Neural cell (in vitro differentiated cells): ENCODE data around the gene TMEM220. TPM values are rescaled to one million over a fixed set of nuclear protein-coding genes. Genes with fewer than 3 reads are reported as not detected.

ENCODE experiments used
- H2AFZ ChIP-seq: fragments of 200-600, 300-800 bp; sonication (generic), shearing (Covaris generic); 2 replicates; pipeline ENCODE4 v1.6.0; 2014; ENCODE audit warnings: low read depth, mild to moderate bottlenecking, antibody characterized with exemption, low read length, moderate library complexity
- H3F3A ChIP-seq: fragments of 200-600 bp; shearing (Covaris generic); 2 replicates; pipeline ENCODE4 v1.6.1; 2016; ENCODE audit warnings: mild to moderate bottlenecking, moderate library complexity, mixed read lengths, antibody characterized with exemption, low read length; ENCODE audit not compliant: insufficient read depth, poor library complexity, severe bottlenecking
- H3K27ac ChIP-seq: fragments of 200-600, 300-800 bp; sonication (generic), shearing (Covaris generic); 2 replicates; pipeline ENCODE4 v1.5.1; 2014; ENCODE audit warnings: mild to moderate bottlenecking, low read length, moderate library complexity
- H3K27me3 ChIP-seq: fragments of 300-800, 200-600 bp; sonication (generic), shearing (Covaris generic); 2 replicates; pipeline ENCODE4 v1.6.0; 2014; ENCODE audit warnings: mild to moderate bottlenecking, low read depth, low read length, moderate library complexity; ENCODE audit not compliant: insufficient read depth
- H3K36me3 ChIP-seq: fragments of 300-800, 200-600 bp; sonication (generic), shearing (Covaris generic); 2 replicates; pipeline ENCODE4 v1.5.1; 2014; ENCODE audit warnings: mild to moderate bottlenecking, antibody characterized with exemption, low read length, moderate library complexity; ENCODE audit not compliant: insufficient read depth
- H3K4me2 ChIP-seq: fragments of 300-800, 200-600 bp; sonication (generic), shearing (Covaris generic); 2 replicates; pipeline ENCODE4 v1.6.0; 2014; ENCODE audit warnings: mild to moderate bottlenecking, low read length
- H3K4me3 ChIP-seq: fragments of 300-800, 200-600 bp; sonication (generic), shearing (Covaris generic); 2 replicates; pipeline ENCODE4 v1.5.1; 2014; ENCODE audit warnings: mild to moderate bottlenecking, low read length, moderate library complexity
- H3K79me2 ChIP-seq: fragments of 200-600 bp; shearing (Covaris generic); replicated peaks from 2 replicates; pipeline ENCODE4 v1.6.0; 2014; ENCODE audit warnings: mild to moderate bottlenecking, low read length, moderate library complexity; ENCODE audit not compliant: insufficient read depth
- H3K9ac ChIP-seq: fragments of 300-800, 200-600 bp; sonication (generic), shearing (Covaris generic); 2 replicates; pipeline ENCODE4 v1.6.1; 2016; ENCODE audit warnings: mild to moderate bottlenecking, low read length, mixed read lengths
- H3K9me2 ChIP-seq: fragments of 200-600 bp; shearing (Covaris generic); 2 replicates; pipeline ENCODE4 v1.6.1; 2016; ENCODE audit warnings: mild to moderate bottlenecking, low read length, mixed read lengths; ENCODE audit not compliant: insufficient read depth
- H3K9me3 ChIP-seq: fragments of 200-600, 300-800 bp; sonication (generic), shearing (Covaris generic); 2 replicates; pipeline ENCODE4 v1.6.1; 2016; ENCODE audit warnings: mild to moderate bottlenecking, mixed run types, low read length, moderate library complexity, mixed read lengths
- H4K20me1 ChIP-seq: fragments of 200-600 bp; shearing (Covaris generic); 2 replicates; pipeline ENCODE4 v1.6.1; 2016; ENCODE audit warnings: mild to moderate bottlenecking, mixed run types; ENCODE audit not compliant: insufficient read depth
- CTCF ChIP-seq: fragments of 450-650 bp; IDR thresholded peaks from 2 replicates; pipeline ENCODE4 v1.5.1; 2014; ENCODE audit warnings: antibody characterized with exemption, mild to moderate bottlenecking, moderate library complexity; ENCODE audit not compliant: poor library complexity, severe bottlenecking
- EP300 ChIP-seq: fragments of 450-650 bp; conservative IDR thresholded peaks from 2 replicates; pipeline ENCODE4 v1.6.1; 2014; ENCODE audit warnings: antibody characterized with exemption, mild to moderate bottlenecking, moderate library complexity; ENCODE audit not compliant: poor library complexity, severe bottlenecking
- EZH2 ChIP-seq: fragments of 200-600, 300-800 bp; shearing (Covaris generic), sonication (generic); IDR thresholded peaks from 2 replicates; pipeline ENCODE4 v1.6.1; 2014; ENCODE audit warnings: antibody characterized with exemption, low read length, borderline replicate concordance, mild to moderate bottlenecking; ENCODE audit not compliant: insufficient read depth, poor library complexity, severe bottlenecking
- MXI1 ChIP-seq: fragments of 450-650 bp; conservative IDR thresholded peaks from 2 replicates; pipeline ENCODE4 v1.6.1; 2014; ENCODE audit warnings: antibody characterized with exemption, mild to moderate bottlenecking; ENCODE audit not compliant: poor library complexity, severe bottlenecking
- POLR2AphosphoS5 ChIP-seq: IDR thresholded peaks from 2 replicates; pipeline ENCODE4 v1.6.1; 2012
- RAD21 ChIP-seq: fragments of 450-650 bp; conservative IDR thresholded peaks from 2 replicates; pipeline ENCODE4 v1.6.1; 2014; ENCODE audit warnings: antibody characterized with exemption, mild to moderate bottlenecking, moderate library complexity
- REST ChIP-seq: IDR thresholded peaks from 2 replicates; pipeline ENCODE4 v1.6.1; 2012; ENCODE audit warnings: borderline replicate concordance
- SMC3 ChIP-seq: fragments of 450-650 bp; conservative IDR thresholded peaks from 2 replicates; pipeline ENCODE4 v1.6.1; 2014; ENCODE audit warnings: antibody characterized with exemption, mild to moderate bottlenecking, moderate library complexity; ENCODE audit not compliant: poor library complexity
- TAF1 ChIP-seq: IDR thresholded peaks from 2 replicates; pipeline ENCODE4 v1.6.1; 2012; ENCODE audit warnings: low read depth
- polyA plus RNA-seq: library from polyadenylated mRNA; depleted of rRNA; stranded (reverse); fragments of >200 nt; gene quantifications from 2 replicates; pipeline ENCODE4 v1.2.3, GENCODE V29; 2014

TMEM220 gene
- polyA plus RNA-seq, 1 donor from 2014 or later, result not detected

GRCh38 chr17:10737168-10737622 is 7.4 kb upstream of the TMEM220 start:
- no peaks in the 10 kb centered on the region for H4K20me1 ChIP-seq
- no peaks in the 10 kb centered on the region for H3K9me3 ChIP-seq
- no peaks in the 10 kb centered on the region for H3K79me2 ChIP-seq
- no peaks in the 10 kb centered on the region for H3K9me2 ChIP-seq
- TF ChIP-seq MXI1 (no peak), SMC3 (peak; percentile 98), CTCF (peak; percentile 94), RAD21 (peak; percentile 98), EZH2 (no peak), REST (no peak), EP300 (no peak), TAF1 (no peak), POLR2AphosphoS5 (no peak)
- H3K27ac ChIP-seq, result no peak overlapping the region
- H3K27me3 ChIP-seq, result no peaks in the 10 kb centered on the region
- no peak overlapping the region for H3K4me2 ChIP-seq
- H3K36me3 ChIP-seq, result no peaks in the 10 kb centered on the region
- no peaks in the 10 kb centered on the region for H3F3A ChIP-seq
- no peak overlapping the region for H2AFZ ChIP-seq
- no peak overlapping the region for H3K9ac ChIP-seq
- H3K4me3 ChIP-seq, result no peak overlapping the region

- no peak overlapping the region for H3K4me3 ChIP-seq
- no peaks in the 10 kb centered on the region for H3K27me3 ChIP-seq
- H3K79me2 ChIP-seq, result no peaks in the 10 kb centered on the region
- H3K9me3 ChIP-seq, result no peaks in the 10 kb centered on the region
- no peak overlapping the region for H2AFZ ChIP-seq
- H3K4me2 ChIP-seq, result no peak overlapping the region
- H3K27ac ChIP-seq, result no peak overlapping the region
- TF ChIP-seq REST (no peak), POLR2AphosphoS5 (no peak), CTCF (no peak), TAF1 (no peak), SMC3 (no peak), MXI1 (no peak), RAD21 (no peak), EZH2 (no peak), EP300 (no peak)
- H3F3A ChIP-seq, result no peaks in the 10 kb centered on the region
- no peak overlapping the region for H3K9ac ChIP-seq
- no peaks in the 10 kb centered on the region for H4K20me1 ChIP-seq
- H3K9me2 ChIP-seq, result no peaks in the 10 kb centered on the region
- no peaks in the 10 kb centered on the region for H3K36me3 ChIP-seq
These were observed 6.0 kb upstream of the TMEM220 start for GRCh38 chr17:10735821-10736220.
